GM10847 (cell line): ENCODE data around the gene SLC19A1.

Experiments
- POLR2A ChIP-seq: IDR thresholded peaks from 2 replicates; pipeline ENCODE4 v1.6.1; 2011; ENCODE audit not compliant: insufficient read length; ENCODE audit errors: extremely low read depth

The SLC19A1 gene

GRCh38 chr21:45542242-45542666 lies at the start of gene SLC19A1:
Gene SLC19A1 (minus strand): TSS chr21:45542440. CDS start chr21:45537959, 4,481 bp downstream.
- peak; percentile 31 for TF ChIP-seq POLR2A

- TF ChIP-seq POLR2A: no peak
Measured at GRCh38 chr21:45591619-45592207, 49.5 kb upstream of the SLC19A1 start.

- no peak for TF ChIP-seq POLR2A
Measured at GRCh38 chr21:45590726-45591618, 48.7 kb upstream of the SLC19A1 start.

- no peak for TF ChIP-seq POLR2A
Measured at GRCh38 chr21:45590246-45590725, 48.0 kb upstream of the SLC19A1 start.

GRCh38 chr21:45589686-45590245 lies 47.5 kb upstream of the SLC19A1 start:
- no peak for TF ChIP-seq POLR2A

- TF ChIP-seq POLR2A: no peak
Measured at GRCh38 chr21:45588871-45589491, 46.7 kb upstream of the SLC19A1 start.

GRCh38 chr21:45588086-45588825 lies 46.0 kb upstream of the SLC19A1 start:
- no peak for TF ChIP-seq POLR2A

GRCh38 chr21:45586289-45586858 lies 44.1 kb upstream of the SLC19A1 start:
- no peak for TF ChIP-seq POLR2A

GRCh38 chr21:45584786-45585185 lies 42.5 kb upstream of the SLC19A1 start:
- TF ChIP-seq POLR2A: no peak

GRCh38 chr21:45583831-45584509 lies 41.7 kb upstream of the SLC19A1 start:
- TF ChIP-seq POLR2A: no peak

- no peak for TF ChIP-seq POLR2A
Measured at GRCh38 chr21:45582128-45582527, 39.9 kb upstream of the SLC19A1 start.

- TF ChIP-seq POLR2A: no peak
Measured at GRCh38 chr21:45581322-45581712, 39.1 kb upstream of the SLC19A1 start.

- TF ChIP-seq POLR2A: no peak
Measured at GRCh38 chr21:45580576-45581321, 38.5 kb upstream of the SLC19A1 start.
